ENCODE measurements around the gene ADGRL2. TPM values are rescaled to one million over a fixed set of nuclear protein-coding genes. Genes with fewer than 3 reads are reported as not detected.

ADGRL2 gene
- total and polyA plus RNA-seq, 5 donors from 2014 or later = not detected

DNA sequence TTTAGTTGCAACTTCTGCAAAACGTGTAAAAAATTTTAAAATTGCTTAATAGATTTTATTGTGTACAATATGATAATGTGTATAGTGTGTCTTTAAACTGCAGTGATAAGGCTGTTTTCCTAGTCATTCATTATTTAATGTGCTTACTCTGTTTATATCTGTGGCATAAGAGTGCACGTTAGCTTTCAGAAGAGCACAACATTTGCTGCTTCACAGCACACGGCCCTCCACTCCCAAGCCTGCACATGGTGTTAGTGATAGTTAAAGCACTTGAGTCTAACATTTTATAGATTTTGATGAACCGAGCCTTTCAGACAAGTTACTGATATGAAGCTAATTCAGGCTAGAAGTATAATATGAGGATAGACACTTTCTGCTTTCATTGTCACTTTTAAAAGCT, 120.6 kb downstream of the ADGRL2 start:
- H3K27ac ChIP-seq (ENCODE audit: insufficient read depth, low read length, poor library complexity, severe bottlenecking) = no peak overlapping the region
- H3K27ac Mint-ChIP-seq = no peak overlapping the region
- ATAC-seq (ENCODE audit: low read depth in 2 of 2) (no peak), DNase-seq (no peak)
- H3K4me3 Mint-ChIP-seq = no peak overlapping the region
- no peaks in the 10 kb centered on the region for H3K36me3 ChIP-seq (ENCODE audit: control insufficient read depth, insufficient read depth, low read length)
- H3K27me3 ChIP-seq (ENCODE audit: control insufficient read depth, insufficient read depth, low read length) = no peaks in the 10 kb centered on the region
- no peaks in the 10 kb centered on the region for H3K27me3 Mint-ChIP-seq
- H3K4me1 ChIP-seq (ENCODE audit: control insufficient read depth, insufficient read depth, low read length, poor library complexity, severe bottlenecking) = no peaks in the 10 kb centered on the region
- H3K36me3 Mint-ChIP-seq = no peaks in the 10 kb centered on the region
- no peaks in the 10 kb centered on the region for H3K4me1 Mint-ChIP-seq
- peaks cover 2 to 3% of the 10 kb centered on the region in 2 experiments for H3K9me3 ChIP-seq (ENCODE audit: control insufficient read depth in 2 of 2, low read length in 2 of 2)
- H3K4me3 ChIP-seq (ENCODE audit: low read depth, low read length) = no peak overlapping the region
- peaks cover 0 to 9% (median 1%) of the 10 kb centered on the region in 7 donors for H3K9me3 Mint-ChIP-seq

DNA sequence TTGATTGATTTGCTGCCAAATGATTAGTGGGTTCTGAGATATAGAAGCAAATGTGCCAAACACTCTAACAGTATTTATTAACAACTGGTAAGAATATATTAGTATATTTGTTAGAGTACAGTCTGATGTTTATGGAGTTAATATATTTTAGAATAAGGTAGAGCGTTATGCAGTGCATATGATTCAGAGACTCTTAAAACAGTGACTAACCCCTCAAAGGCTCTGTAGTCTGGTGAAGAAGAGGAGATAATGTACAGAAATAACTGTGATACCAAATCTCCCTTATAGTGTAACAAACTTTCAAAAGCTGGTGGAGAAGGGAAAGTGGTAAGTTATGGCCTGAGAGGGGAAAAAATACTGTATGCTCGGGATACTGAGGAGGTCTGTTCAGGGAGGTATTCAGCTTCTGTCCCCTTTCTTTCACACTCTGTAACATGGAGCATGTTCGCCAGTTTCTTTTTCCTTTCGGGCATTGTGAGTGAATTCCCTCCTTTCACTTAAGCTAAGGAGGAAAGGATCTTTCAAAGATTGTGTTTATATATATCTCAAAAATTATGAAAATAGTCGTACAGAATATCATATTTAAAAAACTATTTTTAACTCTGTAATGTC, 121.2 kb downstream of the ADGRL2 start:
- Mint-ChIP-seq H3K9me3 (peaks cover 0 to 9% (median 1%) of the 10 kb centered on the region in 7 donors), H3K36me3 (no peaks in the 10 kb centered on the region), H3K4me3 (no peak overlapping the region), H3K4me1 (no peaks in the 10 kb centered on the region), H3K27me3 (no peaks in the 10 kb centered on the region), H3K27ac (no peak overlapping the region)
- DNase-seq (no peak), ATAC-seq (ENCODE audit: low read depth in 2 of 2) (no peak)
- no peaks in the 10 kb centered on the region for H3K36me3 ChIP-seq (ENCODE audit: control insufficient read depth, insufficient read depth, low read length)
- H3K4me3 ChIP-seq (ENCODE audit: low read depth, low read length) = no peak overlapping the region
- H3K9me3 ChIP-seq (ENCODE audit: control insufficient read depth in 2 of 2, low read length in 2 of 2) = peaks cover 2 to 3% of the 10 kb centered on the region in 2 experiments
- no peaks in the 10 kb centered on the region for H3K27me3 ChIP-seq (ENCODE audit: control insufficient read depth, insufficient read depth, low read length)
- no peak overlapping the region for H3K27ac ChIP-seq (ENCODE audit: insufficient read depth, low read length, poor library complexity, severe bottlenecking)
- no peaks in the 10 kb centered on the region for H3K4me1 ChIP-seq (ENCODE audit: control insufficient read depth, insufficient read depth, low read length, poor library complexity, severe bottlenecking)

DNA sequence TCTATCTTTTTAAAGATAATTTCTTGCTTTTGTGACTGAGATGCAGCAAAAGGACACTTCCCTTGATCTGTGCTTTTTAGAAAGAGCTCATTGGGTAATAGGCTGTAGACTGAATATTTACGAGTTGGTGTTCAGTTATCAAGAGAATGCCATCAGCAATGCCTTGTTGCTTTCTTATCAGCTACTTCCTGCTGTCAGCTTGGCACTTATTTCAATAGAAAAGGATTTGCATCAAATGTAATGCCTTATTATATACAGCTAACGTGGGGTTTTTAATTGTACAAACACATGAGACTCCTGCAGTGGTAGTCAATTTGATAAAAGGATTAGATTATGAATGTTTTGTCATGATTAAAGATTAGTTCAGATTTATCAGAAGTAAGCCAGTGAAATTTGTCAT, 122.2 kb downstream of the ADGRL2 start:
- H3K27ac Mint-ChIP-seq = no peak overlapping the region
- no peak overlapping the region for H3K4me3 Mint-ChIP-seq

DNA sequence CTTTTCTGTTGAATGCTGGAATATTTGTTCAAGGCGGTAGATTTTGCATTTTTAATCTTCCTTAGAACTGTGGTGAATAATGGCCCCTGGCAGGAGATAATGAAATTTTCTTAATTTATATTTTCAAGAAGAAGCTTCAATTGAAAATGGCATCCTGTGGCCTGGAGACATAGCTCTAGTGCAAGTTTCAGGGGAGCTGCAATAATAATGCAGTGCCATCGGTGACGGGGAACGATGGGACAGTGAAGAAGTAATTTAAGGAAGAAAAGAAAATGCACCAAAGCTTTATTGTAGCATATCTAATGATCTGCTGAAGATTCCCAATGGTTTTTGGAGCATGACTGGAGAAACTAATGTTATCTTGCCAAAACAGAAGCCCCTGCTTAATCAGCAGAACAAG, 128.4 kb downstream of the ADGRL2 start:
- H3K4me3 Mint-ChIP-seq = no peak overlapping the region
- no peaks in the 10 kb centered on the region for H3K4me1 ChIP-seq (ENCODE audit: control insufficient read depth, insufficient read depth, low read length, poor library complexity, severe bottlenecking)
- H3K36me3 Mint-ChIP-seq = no peaks in the 10 kb centered on the region
- no peaks in the 10 kb centered on the region for H3K27me3 ChIP-seq (ENCODE audit: control insufficient read depth, insufficient read depth, low read length)
- no peak overlapping the region for H3K27ac ChIP-seq (ENCODE audit: insufficient read depth, low read length, poor library complexity, severe bottlenecking)
- H3K4me1 Mint-ChIP-seq = no peaks in the 10 kb centered on the region
- ATAC-seq (ENCODE audit: low read depth in 2 of 2) (no peak), DNase-seq (no peak)
- H3K9me3 Mint-ChIP-seq = peaks cover 0 to 4% (median 0%) of the 10 kb centered on the region in 7 donors
- no peak overlapping the region for H3K4me3 ChIP-seq (ENCODE audit: low read depth, low read length)
- no peaks in the 10 kb centered on the region for H3K27me3 Mint-ChIP-seq
- no peak overlapping the region for H3K27ac Mint-ChIP-seq
- peaks cover 2 to 3% of the 10 kb centered on the region in 2 experiments for H3K9me3 ChIP-seq (ENCODE audit: control insufficient read depth in 2 of 2, low read length in 2 of 2)
- H3K36me3 ChIP-seq (ENCODE audit: control insufficient read depth, insufficient read depth, low read length) = no peaks in the 10 kb centered on the region

More for the DNA sequence above, 122.2 kb downstream of the ADGRL2 start:
- Histone ChIP-seq H3K36me3 (ENCODE audit: control insufficient read depth, insufficient read depth, low read length) (no peaks in the 10 kb centered on the region), H3K9me3 (ENCODE audit: control insufficient read depth in 2 of 2, low read length in 2 of 2) (peaks cover 2 to 3% of the 10 kb centered on the region in 2 experiments), H3K27ac (ENCODE audit: insufficient read depth, low read length, poor library complexity, severe bottlenecking) (no peak overlapping the region), H3K4me1 (ENCODE audit: control insufficient read depth, insufficient read depth, low read length, poor library complexity, severe bottlenecking) (no peaks in the 10 kb centered on the region), H3K27me3 (ENCODE audit: control insufficient read depth, insufficient read depth, low read length) (no peaks in the 10 kb centered on the region), H3K4me3 (ENCODE audit: low read depth, low read length) (no peak overlapping the region)
- Mint-ChIP-seq H3K36me3 (no peaks in the 10 kb centered on the region), H3K4me1 (no peaks in the 10 kb centered on the region), H3K27me3 (no peaks in the 10 kb centered on the region), H3K9me3 (peaks cover 0 to 9% (median 1%) of the 10 kb centered on the region in 7 donors)
- no peak for ATAC-seq (ENCODE audit: low read depth in 2 of 2)
- no peak for DNase-seq

DNA sequence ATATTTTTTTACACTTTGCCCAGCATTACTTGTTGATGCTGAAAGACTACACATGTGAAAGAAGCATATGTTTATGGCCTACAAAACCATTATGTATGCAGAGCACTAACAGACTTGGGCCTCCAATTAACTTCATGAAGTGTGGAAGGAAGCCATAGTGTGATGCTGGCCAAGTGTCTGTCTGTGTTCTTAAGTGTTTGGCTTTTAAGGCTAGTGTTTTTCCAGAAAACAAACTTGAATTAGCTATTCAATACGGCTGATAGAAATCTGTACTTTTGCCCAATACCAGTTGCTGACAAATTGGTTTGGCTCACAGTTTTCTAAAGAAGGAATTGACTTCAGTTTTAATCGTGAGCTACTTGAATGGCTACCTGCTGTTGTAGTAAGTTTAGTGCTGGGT, 136.1 kb downstream of the ADGRL2 start:
- Histone ChIP-seq H3K9me3 (ENCODE audit: control insufficient read depth in 2 of 2, low read length in 2 of 2) (no peaks in the 10 kb centered on the region), H3K4me3 (ENCODE audit: low read depth, low read length) (no peak overlapping the region), H3K27me3 (ENCODE audit: control insufficient read depth, insufficient read depth, low read length) (no peaks in the 10 kb centered on the region), H3K36me3 (ENCODE audit: control insufficient read depth, insufficient read depth, low read length) (no peaks in the 10 kb centered on the region), H3K27ac (ENCODE audit: insufficient read depth, low read length, poor library complexity, severe bottlenecking) (no peak overlapping the region), H3K4me1 (ENCODE audit: control insufficient read depth, insufficient read depth, low read length, poor library complexity, severe bottlenecking) (no peaks in the 10 kb centered on the region)
- Mint-ChIP-seq H3K36me3 (no peaks in the 10 kb centered on the region), H3K27me3 (no peaks in the 10 kb centered on the region), H3K4me1 (no peaks in the 10 kb centered on the region), H3K27ac (no peak overlapping the region), H3K4me3 (no peak overlapping the region), H3K9me3 (peaks cover 0 to 6% (median 0%) of the 10 kb centered on the region in 7 donors)
- DNase-seq = no peak
- no peak for ATAC-seq (ENCODE audit: low read depth in 2 of 2)

DNA sequence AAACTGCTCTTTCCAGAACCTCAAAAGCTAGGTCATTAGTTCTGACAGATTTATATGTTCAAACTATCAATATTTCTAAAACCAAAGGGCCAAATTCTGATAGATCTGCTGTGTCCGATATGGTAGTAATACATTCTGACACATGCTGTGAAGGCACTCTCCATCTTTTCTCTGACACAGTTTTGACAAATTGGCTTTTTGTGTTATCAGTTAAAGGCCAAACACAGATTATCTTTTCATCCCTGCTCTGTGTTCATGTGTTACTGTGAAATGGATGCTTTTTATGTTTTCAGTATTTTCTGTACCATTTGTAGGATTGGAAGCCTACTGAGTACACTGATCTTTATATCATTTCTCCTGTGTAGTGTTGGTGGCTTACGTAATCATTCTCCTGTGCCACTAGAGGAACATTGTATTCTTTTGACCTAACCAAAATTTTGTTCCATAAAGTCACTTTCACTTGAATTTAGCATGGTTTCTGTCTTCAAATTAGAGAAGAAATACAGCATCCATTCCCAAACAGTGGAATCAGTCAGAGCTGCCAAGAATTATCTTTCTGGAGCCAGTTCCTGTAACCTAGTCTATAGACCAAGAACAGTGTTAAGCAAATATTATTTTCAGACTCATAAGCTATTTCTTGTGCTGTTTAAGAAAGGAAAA, 137.2 kb downstream of the ADGRL2 start:
- no peak overlapping the region for H3K4me3 ChIP-seq (ENCODE audit: low read depth, low read length)
- no peaks in the 10 kb centered on the region for H3K27me3 ChIP-seq (ENCODE audit: control insufficient read depth, insufficient read depth, low read length)
- no peaks in the 10 kb centered on the region for H3K9me3 ChIP-seq (ENCODE audit: control insufficient read depth in 2 of 2, low read length in 2 of 2)
- H3K9me3 Mint-ChIP-seq = peaks cover 0 to 6% (median 0%) of the 10 kb centered on the region in 7 donors
- no peak overlapping the region for H3K27ac ChIP-seq (ENCODE audit: insufficient read depth, low read length, poor library complexity, severe bottlenecking)
- DNase-seq (no peak), ATAC-seq (ENCODE audit: low read depth in 2 of 2) (no peak)
- H3K4me1 ChIP-seq (ENCODE audit: control insufficient read depth, insufficient read depth, low read length, poor library complexity, severe bottlenecking) = no peaks in the 10 kb centered on the region
- no peaks in the 10 kb centered on the region for H3K36me3 ChIP-seq (ENCODE audit: control insufficient read depth, insufficient read depth, low read length)
- H3K27ac Mint-ChIP-seq = no peak overlapping the region
- no peak overlapping the region for H3K4me3 Mint-ChIP-seq
- H3K36me3 Mint-ChIP-seq = no peaks in the 10 kb centered on the region
- H3K27me3 Mint-ChIP-seq = no peaks in the 10 kb centered on the region
- H3K4me1 Mint-ChIP-seq = no peaks in the 10 kb centered on the region

DNA sequence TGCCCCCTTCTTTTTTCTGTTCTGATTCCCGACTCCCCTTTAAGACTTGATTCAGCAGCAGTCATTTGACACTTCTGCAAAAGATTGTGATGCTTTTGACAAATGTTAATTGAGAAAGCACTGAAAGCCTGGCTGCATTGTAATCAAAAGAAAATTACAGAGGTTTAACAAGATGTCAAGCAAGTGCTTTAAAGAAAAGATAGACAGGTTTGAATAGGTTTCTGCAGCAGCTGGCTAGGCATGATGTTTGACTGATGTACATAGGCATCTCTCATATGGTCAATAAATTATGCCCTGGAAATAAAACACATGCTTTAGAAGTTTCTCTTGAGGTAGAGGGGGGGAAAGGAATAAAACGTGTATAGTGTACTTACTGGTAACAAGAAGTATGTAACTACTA, 147.8 kb downstream of the ADGRL2 start:
- ATAC-seq (ENCODE audit: low read depth in 2 of 2) (no peak), DNase-seq (no peak)
- H3K36me3 ChIP-seq (ENCODE audit: control insufficient read depth, insufficient read depth, low read length) = no peaks in the 10 kb centered on the region
- H3K27me3 Mint-ChIP-seq = no peaks in the 10 kb centered on the region
- H3K9me3 Mint-ChIP-seq = peaks cover 0 to 11% (median 3%) of the 10 kb centered on the region in 7 donors
- H3K36me3 Mint-ChIP-seq = no peaks in the 10 kb centered on the region
- H3K27ac Mint-ChIP-seq = no peak overlapping the region
- H3K4me1 ChIP-seq (ENCODE audit: control insufficient read depth, insufficient read depth, low read length, poor library complexity, severe bottlenecking) = no peaks in the 10 kb centered on the region
- H3K4me1 Mint-ChIP-seq = no peaks in the 10 kb centered on the region
- no peaks in the 10 kb centered on the region for H3K27me3 ChIP-seq (ENCODE audit: control insufficient read depth, insufficient read depth, low read length)
- no peak overlapping the region for H3K4me3 ChIP-seq (ENCODE audit: low read depth, low read length)
- H3K9me3 ChIP-seq (ENCODE audit: control insufficient read depth in 2 of 2, low read length in 2 of 2) = peaks cover 0 to 3% of the 10 kb centered on the region in 2 experiments
- H3K27ac ChIP-seq (ENCODE audit: insufficient read depth, low read length, poor library complexity, severe bottlenecking) = no peak overlapping the region
- no peak overlapping the region for H3K4me3 Mint-ChIP-seq

DNA sequence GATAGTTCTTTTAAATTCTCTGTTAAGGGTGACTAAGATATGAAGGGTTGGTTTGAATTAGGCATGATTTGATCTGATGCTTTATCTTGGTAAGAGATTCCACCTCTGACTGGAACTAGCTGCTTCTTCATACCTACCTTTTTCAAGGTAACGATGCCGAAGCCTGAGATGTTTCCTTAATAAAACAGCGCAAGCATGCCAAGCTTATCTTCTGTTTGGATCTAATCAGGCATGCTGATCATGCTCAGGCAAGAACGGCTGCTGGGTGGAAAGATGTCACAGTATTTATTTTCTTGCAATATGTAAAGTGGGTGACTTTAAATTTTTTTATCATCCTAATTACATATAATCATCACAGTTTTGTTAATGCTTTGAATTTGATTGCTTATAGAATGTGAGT, 148.7 kb downstream of the ADGRL2 start:
- no peak overlapping the region for H3K27ac ChIP-seq (ENCODE audit: insufficient read depth, low read length, poor library complexity, severe bottlenecking)
- no peak for DNase-seq
- Mint-ChIP-seq H3K4me1 (no peaks in the 10 kb centered on the region), H3K9me3 (peaks cover 0 to 11% (median 3%) of the 10 kb centered on the region in 7 donors), H3K36me3 (no peaks in the 10 kb centered on the region), H3K4me3 (no peak overlapping the region), H3K27me3 (no peaks in the 10 kb centered on the region), H3K27ac (no peak overlapping the region)
- ATAC-seq (ENCODE audit: low read depth in 2 of 2) = no peak
- no peaks in the 10 kb centered on the region for H3K36me3 ChIP-seq (ENCODE audit: control insufficient read depth, insufficient read depth, low read length)
- H3K4me1 ChIP-seq (ENCODE audit: control insufficient read depth, insufficient read depth, low read length, poor library complexity, severe bottlenecking) = no peaks in the 10 kb centered on the region
- no peaks in the 10 kb centered on the region for H3K27me3 ChIP-seq (ENCODE audit: control insufficient read depth, insufficient read depth, low read length)
- H3K9me3 ChIP-seq (ENCODE audit: control insufficient read depth in 2 of 2, low read length in 2 of 2) = peaks cover 0 to 3% of the 10 kb centered on the region in 2 experiments
- no peak overlapping the region for H3K4me3 ChIP-seq (ENCODE audit: low read depth, low read length)
